CD4-positive, CD25-positive, alpha-beta regulatory T cell (primary cell): ENCODE measurements around the gene AK2. TPM values are rescaled to one million over a fixed set of nuclear protein-coding genes. Genes with fewer than 3 reads are reported as not detected.

ENCODE experiments used
- ATAC-seq, 2 donors: fragments of 150-1000 bp; cut with Tn5 transposase; one replicate each; pipeline ENCODE4 v1.10.0; 2021; ENCODE audit warnings: low read depth in 2 of 2, moderate number of reproducible peaks in 2 of 2, moderate library complexity in 1 of 2
- DNase-seq, 3 donors: peaks; one replicate each; pipeline versions ENCODE4 v3.0.0 to v3.0.0-alpha.2; 2012 to 2022; ENCODE audit warnings: mixed read lengths in 1 of 3
- H3K27ac ChIP-seq: one replicate; pipeline ENCODE4 v1.7.0; 2013; ENCODE audit warnings: mild to moderate bottlenecking, low read length; ENCODE audit not compliant: insufficient read depth, poor library complexity, severe bottlenecking
- H3K27me3 ChIP-seq: one replicate; pipeline ENCODE4 v1.7.0; 2013; ENCODE audit warnings: low read length; ENCODE audit not compliant: control insufficient read depth, insufficient read depth
- H3K36me3 ChIP-seq: one replicate; pipeline ENCODE4 v1.7.0; 2013; ENCODE audit warnings: mild to moderate bottlenecking, low read length, moderate library complexity; ENCODE audit not compliant: control insufficient read depth, insufficient read depth
- H3K4me1 ChIP-seq: 2 replicates; pipeline ENCODE4 v1.7.0; 2013; ENCODE audit warnings: mild to moderate bottlenecking, low read length; ENCODE audit not compliant: insufficient read depth, control insufficient read depth, poor library complexity, severe bottlenecking
- H3K4me3 ChIP-seq: one replicate; pipeline ENCODE4 v1.7.0; 2013; ENCODE audit warnings: low read depth, mild to moderate bottlenecking, low read length, moderate library complexity
- H3K9me3 ChIP-seq, 2 experiments: 1 replicate in 1 of 2; 2 replicates in 1 of 2; pipeline ENCODE4 v1.7.0; 2013; ENCODE audit warnings: low read length in 2 of 2, mild to moderate bottlenecking in 1 of 2, moderate library complexity in 1 of 2; ENCODE audit not compliant: control insufficient read depth in 2 of 2
- H3K27ac Mint-ChIP-seq, 3 donors: one replicate each; pipeline ENCODE4 v1.8.0; 2020 to 2022; ENCODE audit warnings: mild to moderate bottlenecking in 3 of 3, mixed read lengths in 3 of 3, moderate library complexity in 2 of 3
- H3K27me3 Mint-ChIP-seq: one replicate; pipeline ENCODE4 v1.8.0; 2022; ENCODE audit warnings: mild to moderate bottlenecking, mixed read lengths
- H3K36me3 Mint-ChIP-seq: one replicate; pipeline ENCODE4 v1.8.0; 2020; ENCODE audit warnings: mixed read lengths
- H3K4me1 Mint-ChIP-seq, 4 donors: one replicate each; pipeline ENCODE4 v1.8.0; 2020 to 2022; ENCODE audit warnings: mixed read lengths in 4 of 4, mild to moderate bottlenecking in 1 of 4
- H3K4me3 Mint-ChIP-seq, 4 donors: one replicate each; pipeline ENCODE4 v1.8.0; 2020 to 2022; ENCODE audit warnings: mild to moderate bottlenecking in 4 of 4, mixed read lengths in 4 of 4, moderate library complexity in 3 of 4
- H3K9me3 Mint-ChIP-seq, 7 donors: one replicate each; pipeline ENCODE4 v1.8.0; 2020 to 2022; ENCODE audit warnings: mixed read lengths in 7 of 7, mild to moderate bottlenecking in 3 of 7, moderate library complexity in 2 of 7
- polyA plus RNA-seq, 4 donors: library from polyadenylated mRNA; unstranded; fragments of 300-500 nt; fragmentation: Illumina TruSeq; gene quantifications; one replicate each; pipeline ENCODE4 v1.2.3, GENCODE V29; 2021
- total RNA-seq: library from RNA; stranded (reverse); gene quantifications from one replicate; pipeline ENCODE4 v1.2.3, GENCODE V29; 2022

AK2 gene
- total and polyA plus RNA-seq, 5 donors from 2014 or later = 55.3 to 122 (median 114) TPM

GRCh38 chr1:32960819-32961355 is 75.8 kb downstream of the AK2 start:
- peak overlapping the region in 2 of 3 donors; percentile 53 to 62 for H3K27ac Mint-ChIP-seq
- peak overlapping the region; percentile 29 to 90 (median 50) for H3K4me3 Mint-ChIP-seq
- H3K36me3 Mint-ChIP-seq = peaks cover 10% of the 10 kb centered on the region
- H3K4me1 Mint-ChIP-seq = peaks cover 35 to 71% (median 58%) of the 10 kb centered on the region in 4 donors
- Histone ChIP-seq H3K4me1 (peaks cover 39% of the 10 kb centered on the region), H3K27me3 (no peaks in the 10 kb centered on the region), H3K4me3 (peak overlapping the region; percentile 30), H3K36me3 (no peaks in the 10 kb centered on the region), H3K9me3 (no peaks in the 10 kb centered on the region), H3K27ac (no peak overlapping the region)
- ATAC-seq = no peak
- no peaks in the 10 kb centered on the region for H3K9me3 Mint-ChIP-seq
- no peaks in the 10 kb centered on the region for H3K27me3 Mint-ChIP-seq
- DNase-seq = no peak

- no peak overlapping the region for H3K27ac Mint-ChIP-seq
- ATAC-seq = no peak
- no peak overlapping the region for H3K27ac ChIP-seq
- H3K9me3 Mint-ChIP-seq = no peaks in the 10 kb centered on the region
- H3K4me1 Mint-ChIP-seq = peaks cover 35 to 73% (median 59%) of the 10 kb centered on the region in 4 donors
- H3K27me3 Mint-ChIP-seq = no peaks in the 10 kb centered on the region
- H3K36me3 Mint-ChIP-seq = peaks cover 10% of the 10 kb centered on the region
- no peaks in the 10 kb centered on the region for H3K27me3 ChIP-seq
- H3K36me3 ChIP-seq = no peaks in the 10 kb centered on the region
- H3K4me3 ChIP-seq = no peak overlapping the region
- DNase-seq = no peak
- H3K9me3 ChIP-seq = no peaks in the 10 kb centered on the region
- H3K4me3 Mint-ChIP-seq = peak overlapping the region; percentile 32 to 52 (median 41)
- H3K4me1 ChIP-seq = peaks cover 39% of the 10 kb centered on the region
These were observed 76.3 kb downstream of the AK2 start for GRCh38 chr1:32960342-32960741.

GRCh38 chr1:32958827-32959226 is 77.9 kb downstream of the AK2 start:
- peaks cover 10% of the 10 kb centered on the region for H3K36me3 Mint-ChIP-seq

More at GRCh38 chr1:32958827-32959226, 77.9 kb downstream of the AK2 start:
- no peaks in the 10 kb centered on the region for H3K36me3 ChIP-seq
- Mint-ChIP-seq H3K9me3 (no peaks in the 10 kb centered on the region), H3K4me1 (peaks cover 42 to 71% (median 62%) of the 10 kb centered on the region in 4 donors), H3K27ac (no peak overlapping the region), H3K4me3 (peak overlapping the region in 1 of 4 donors; percentile 82), H3K27me3 (no peaks in the 10 kb centered on the region)
- H3K27ac ChIP-seq = no peak overlapping the region
- ATAC-seq = no peak
- no peak overlapping the region for H3K4me3 ChIP-seq
- no peaks in the 10 kb centered on the region for H3K9me3 ChIP-seq
- H3K27me3 ChIP-seq = no peaks in the 10 kb centered on the region
- peaks cover 39% of the 10 kb centered on the region for H3K4me1 ChIP-seq
- DNase-seq = no peak

Other genes starting within 250 kb of the AK2 start
- gene YARS1, start 219.5 kb downstream of the AK2 start, total RNA-seq = 111 TPM
- 10 to 100 TPM; 47.3 to 68.9 (median 55.8) TPM for gene YARS1, start 219.5 kb downstream of the AK2 start, polyA plus RNA-seq
- 55.1 TPM for gene S100PBP, start 219.2 kb downstream of the AK2 start, total RNA-seq
- 10 to 100 TPM; 11.5 to 12.3 (median 12.3) TPM for gene S100PBP, start 219.2 kb downstream of the AK2 start, polyA plus RNA-seq
- not detected for gene FNDC5, start 166.0 kb downstream of the AK2 start, total RNA-seq
- not detected for gene FNDC5, start 166.0 kb downstream of the AK2 start, polyA plus RNA-seq
- gene HPCA, start 150.4 kb downstream of the AK2 start, total RNA-seq = not detected
- not detected for gene HPCA, start 150.4 kb downstream of the AK2 start, polyA plus RNA-seq
- not detected for gene TMEM54, start 135.5 kb downstream of the AK2 start, total RNA-seq
- gene TMEM54, start 135.5 kb downstream of the AK2 start, polyA plus RNA-seq = not detected
- gene RNF19B, start 72.1 kb downstream of the AK2 start, total RNA-seq = 44.9 TPM
- gene RNF19B, start 72.1 kb downstream of the AK2 start, polyA plus RNA-seq = 1 to 10 TPM; 2.0 to 2.6 (median 2.4) TPM
- gene AZIN2, start 44.3 kb upstream of the AK2 start, total RNA-seq = 1.5 TPM
- gene AZIN2, start 44.3 kb upstream of the AK2 start, polyA plus RNA-seq = 1 to 10 TPM in 2 of 4 donors, under 1 TPM in 1, not detected in 1; 0.69 to 1.9 (median 1.2) TPM
- 29.1 TPM for gene TRIM62, start 145.2 kb upstream of the AK2 start, total RNA-seq
- 1 to 10 TPM; 5.6 to 7.5 (median 6.2) TPM for gene TRIM62, start 145.2 kb upstream of the AK2 start, polyA plus RNA-seq
- 20.2 TPM for gene ZNF362, start 219.6 kb upstream of the AK2 start, total RNA-seq
- gene ZNF362, start 219.6 kb upstream of the AK2 start, polyA plus RNA-seq = 10 to 100 TPM; 12.2 to 21.7 (median 14.0) TPM